Adrenal gland (tissue), 12 donors: Measurements from ENCODE around the gene ATG2B. TPM values are rescaled to one million over a fixed set of nuclear protein-coding genes. Genes with fewer than 3 reads are reported as not detected.

Experiments used
- DNase-seq, 7 donors: peaks; one replicate each; pipeline ENCODE4 v3.0.0-alpha.2; 2019 to 2020
- H3K27ac ChIP-seq, 5 donors: fragments of 200-600 bp; sonication (generic) in 4 of 5; 1 replicate in 3 of 5; 2 replicates in 2 of 5; pipeline versions ENCODE4 v1.5.1 to v1.8.0; 2016 to 2020; ENCODE audit warnings: mild to moderate bottlenecking in 1 of 5
- H3K27me3 ChIP-seq: fragments of 200-600 bp; 2 replicates; pipeline ENCODE4 v1.8.0; 2021
- H3K36me3 ChIP-seq, 2 donors: fragments of 200-600 bp; replicated peaks in 1 of 2; 1 replicate in 1 of 2; 2 replicates in 1 of 2; pipeline versions ENCODE4 v1.5.1 to v1.8.0; 2018 to 2022
- H3K4me1 ChIP-seq, 2 donors: fragments of 200-600 bp; replicated peaks in 1 of 2; 1 replicate in 1 of 2; 2 replicates in 1 of 2; pipeline versions ENCODE4 v1.5.1 to v1.8.0; 2018 to 2021
- H3K4me3 ChIP-seq, 4 donors: fragments of 200-600 bp; sonication (generic) in 3 of 4; one replicate each; pipeline ENCODE4 v1.5.1; 2016 to 2018
- H3K9me3 ChIP-seq, 3 donors: fragments of 200-600 bp; sonication (generic) in 1 of 3; replicated peaks in 1 of 3; 1 replicate in 2 of 3; 2 replicates in 1 of 3; pipeline versions ENCODE4 v1.5.1 to v1.8.0; 2016 to 2021
- CTCF ChIP-seq, 6 experiments: fragments of 450-650 bp in 4 of 6; fragments of 200-600 bp in 2 of 6; sonication (generic) in 1 of 6; IDR thresholded peaks; 1 replicate in 5 of 6; 2 replicates in 1 of 6; pipeline versions ENCODE4 v1.5.1 to v1.8.0; 2016 to 2021; ENCODE audit warnings: antibody characterized with exemption in 6 of 6, mild to moderate bottlenecking in 2 of 6, moderate library complexity in 1 of 6
- POLR2A ChIP-seq, 2 donors: fragments of 450-650 bp; IDR thresholded peaks; one replicate each; pipeline ENCODE4 v1.6.1; 2017; ENCODE audit warnings: antibody characterized with exemption in 2 of 2, mild to moderate bottlenecking in 2 of 2, moderate library complexity in 1 of 2
- WGBS, 4 donors: extraction: QIAGEN DNeasy Blood & Tissue Kit in 2 of 4; methylation state at CpG; one replicate each; pipeline versions ENCODE4 v1.1.5 to v1.1.7; 2013 to 2017; 5-methylcytosine and 5-hydroxymethylcytosine counted together
- intact Hi-C, 2 donors: fragments of 100-400 bp; cut with DNase I; formaldehyde crosslinking; loops; one replicate each; pipeline versions ENCODE4 v1.14.1 to v1.15.0; 2022 to 2023
- polyA plus RNA-seq, 3 donors: library from polyadenylated mRNA; stranded (reverse); fragments of 200-250 nt in 2 of 3; fragments of 350-450 nt in 1 of 3; fragmentation: Illumina TruSeq in 1 of 3; extraction: RNeasy Lipid Tissue Mini Kit (QIAGEN cat#74804) in 1 of 3; gene quantifications; one replicate each; pipeline ENCODE4 v1.2.3, GENCODE V29; 2013 to 2014
- total RNA-seq, 9 donors: library from RNA; depleted of rRNA in 4 of 9; stranded (reverse); fragments of >200 nt in 4 of 9; fragments of 120-200 nt in 1 of 9; fragmentation: NEBNext Ultra II Directional in 1 of 9; extraction: Animal tissue kit (Norgen Biotek cat#: 25700) in 1 of 9; gene quantifications; one replicate each; pipeline versions ENCODE4 v1.1.0 to v1.2.4, GENCODE V29; 2013 to 2023
- donor health status: healthy with polysubstance abuse.
- donor health status: Bipolar disorder and iron deficiency.
- donor health status: DM: yes; HTN: yes; CAD: no.
- donor health status: DM: no; HTN: no; CAD: no.
- donor health status: DM: no; HTN: no; CAD: no.
- donor health status: DM: yes; HTN: yes; CAD: no.

The ATG2B gene
- total and polyA plus RNA-seq, 12 donors: 8.3 to 34.8 (median 18.5) TPM

GRCh38 chr14:96280104-96280503 is 83.0 kb downstream of the ATG2B start:
- H3K36me3 ChIP-seq: peaks cover 0 to 12% of the 10 kb centered on the region in 2 donors
- intact Hi-C loops: no loop called here
- 89 to 97% (median 96%) methylated on average over 2 of the region's 2 CpGs for WGBS, 4 donors
- H3K27me3 ChIP-seq: no peaks in the 10 kb centered on the region
- H3K9me3 ChIP-seq: peaks cover 0 to 4% (median 0%) of the 10 kb centered on the region in 3 donors
- no peak overlapping the region for H3K27ac ChIP-seq
- H3K4me3 ChIP-seq: no peak overlapping the region
- H3K4me1 ChIP-seq: peaks cover 0 to 9% of the 10 kb centered on the region in 2 donors
- DNase-seq: no peak
- no peak for TF ChIP-seq POLR2A (IDR thresholded peaks at IDR 0.05)
- no peak for TF ChIP-seq CTCF (IDR thresholded peaks at IDR 0.05)

DNA sequence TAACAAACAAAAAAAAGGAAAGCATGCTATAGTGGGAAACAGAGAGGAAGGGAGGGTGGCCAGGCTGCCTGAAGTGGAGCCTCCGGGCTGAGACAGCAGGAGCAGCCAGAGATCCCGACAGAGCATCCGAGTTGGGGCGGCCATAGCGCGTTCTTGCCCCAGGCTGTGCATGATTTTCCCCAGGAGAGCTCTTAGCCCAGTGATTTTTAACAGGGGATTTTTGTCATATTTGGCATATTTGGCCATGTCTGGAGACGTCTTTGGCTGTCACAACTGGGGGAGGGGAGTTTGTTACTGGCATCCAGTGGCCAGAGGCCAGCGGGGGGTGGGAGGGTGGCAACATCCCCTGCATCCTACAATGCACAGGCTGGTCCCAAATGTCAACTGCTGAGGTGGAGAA is 83.6 kb downstream of the ATG2B start:
- H3K9me3 ChIP-seq: peaks cover 0 to 4% (median 0%) of the 10 kb centered on the region in 3 donors
- peaks cover 0 to 10% of the 10 kb centered on the region in 2 donors for H3K36me3 ChIP-seq
- intact Hi-C loops: loop anchor here (5.0 kb wide), 2 partner anchors 177 to 282 kb away; no protein-coding TSS in a partner anchor
- H3K4me3 ChIP-seq: no peak overlapping the region
- 87 to 91% (median 89%) methylated on average over 8 of the region's 8 CpGs for WGBS, 4 donors
- TF ChIP-seq CTCF (IDR thresholded peaks at IDR 0.05) (no peak), POLR2A (IDR thresholded peaks at IDR 0.05) (no peak)
- H3K27ac ChIP-seq: no peak overlapping the region
- no peaks in the 10 kb centered on the region for H3K27me3 ChIP-seq
- DNase-seq: no peak
- peaks cover 0 to 10% of the 10 kb centered on the region in 2 donors for H3K4me1 ChIP-seq

- no peaks in the 10 kb centered on the region for H3K27me3 ChIP-seq
- H3K27ac ChIP-seq: no peak overlapping the region
- peaks cover 0 to 4% (median 0%) of the 10 kb centered on the region in 3 donors for H3K9me3 ChIP-seq
- no peak overlapping the region for H3K4me3 ChIP-seq
- peaks cover 0 to 10% of the 10 kb centered on the region in 2 donors for H3K4me1 ChIP-seq
- no peak for TF ChIP-seq POLR2A (IDR thresholded peaks at IDR 0.05)
- TF ChIP-seq CTCF (IDR thresholded peaks at IDR 0.05): no peak
- WGBS, 4 donors: 100% methylated on average over 1 of the region's 1 CpG
- H3K36me3 ChIP-seq: peaks cover 0 to 1% of the 10 kb centered on the region in 2 donors
- intact Hi-C loops: loop anchor here (5.0 kb wide), 2 partner anchors 176 to 281 kb away; no protein-coding TSS in a partner anchor
- no peak for DNase-seq
These were observed 85.3 kb downstream of the ATG2B start for GRCh38 chr14:96277890-96278289.

DNA sequence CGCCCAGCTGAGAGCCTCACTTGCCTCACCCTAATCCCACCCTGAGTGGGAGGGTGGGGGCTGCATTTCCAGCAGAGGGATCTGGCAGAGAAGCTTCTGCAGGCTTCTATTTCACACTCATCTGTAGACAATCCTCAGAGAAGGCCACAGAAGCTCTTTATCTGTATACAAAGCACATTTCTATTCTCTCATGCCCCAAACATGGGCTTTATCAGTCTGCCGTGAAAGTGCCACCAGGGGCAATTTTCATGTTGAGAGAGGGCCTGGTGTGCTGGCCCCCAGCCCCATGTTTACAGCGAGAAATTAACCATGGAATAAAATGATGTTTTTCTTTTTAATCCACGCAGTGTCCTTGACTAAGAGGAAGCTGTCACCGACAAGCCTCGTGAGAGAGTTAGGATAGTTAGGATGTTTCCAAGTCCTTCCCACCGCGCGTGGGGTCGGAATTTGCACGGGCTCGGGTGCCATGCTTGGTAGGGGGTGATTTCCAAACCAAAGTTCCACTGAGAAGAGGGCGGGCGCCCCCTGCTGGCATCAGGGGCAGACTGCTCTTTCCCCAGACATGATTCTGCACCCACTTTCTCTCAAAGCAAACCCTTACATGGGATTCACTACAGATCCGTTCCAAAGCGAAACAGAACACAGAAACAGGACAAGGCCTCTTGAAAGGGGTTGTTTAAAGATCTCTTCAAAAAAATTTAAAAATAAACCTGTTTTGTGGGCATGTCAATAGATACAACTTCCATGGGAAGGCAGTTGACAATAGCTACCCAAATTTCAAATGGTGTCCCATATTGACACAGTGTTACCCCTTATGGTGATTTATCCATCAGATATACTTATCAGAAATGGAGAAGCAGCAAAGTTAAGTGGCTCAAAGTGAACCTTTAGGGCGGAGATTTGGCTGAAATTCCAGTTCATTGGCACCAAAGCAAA is 87.7 kb downstream of the ATG2B start:
- WGBS, 4 donors: 14 to 21% (median 18%) methylated on average over 17 of the region's 17 CpGs
- H3K4me3 ChIP-seq: no peak overlapping the region
- peak; percentile 55 to 85 (median 72) for DNase-seq
- H3K9me3 ChIP-seq: peaks cover 0 to 4% (median 0%) of the 10 kb centered on the region in 3 donors
- no peak overlapping the region for H3K27ac ChIP-seq
- H3K27me3 ChIP-seq: no peaks in the 10 kb centered on the region
- H3K4me1 ChIP-seq: peaks cover 0 to 10% of the 10 kb centered on the region in 2 donors
- H3K36me3 ChIP-seq: no peaks in the 10 kb centered on the region
- TF ChIP-seq POLR2A (IDR thresholded peaks at IDR 0.05) (no peak), CTCF (IDR thresholded peaks at IDR 0.05) (peak; percentile 75 to 91 (median 84))
- intact Hi-C loops: loop anchor here (2.0 to 5.0 kb wide), 3 partner anchors 173 to 278 kb away; no protein-coding TSS in a partner anchor
